Rectal smooth muscle tissue (tissue), 1 donor: ENCODE results near the gene RAB6A.

Experiments
- H3K27ac ChIP-seq: one replicate; pipeline ENCODE4 v1.7.0; 2013; ENCODE audit warnings: low read depth, low read length, inconsistent platforms
- H3K27me3 ChIP-seq: one replicate; pipeline ENCODE4 v1.7.0; 2013; ENCODE audit warnings: low read length; ENCODE audit not compliant: control insufficient read depth, insufficient read depth
- H3K36me3 ChIP-seq: one replicate; pipeline ENCODE4 v1.7.0; 2013; ENCODE audit warnings: low read length; ENCODE audit not compliant: control insufficient read depth, insufficient read depth
- H3K4me1 ChIP-seq: one replicate; pipeline ENCODE4 v1.7.0; 2013; ENCODE audit warnings: low read length; ENCODE audit not compliant: control insufficient read depth, insufficient read depth
- H3K4me3 ChIP-seq: one replicate; pipeline ENCODE4 v1.7.0; 2013; ENCODE audit warnings: low read length
- H3K9ac ChIP-seq: one replicate; pipeline ENCODE4 v1.7.0; 2013; ENCODE audit warnings: low read length

Gene RAB6A

DNA sequence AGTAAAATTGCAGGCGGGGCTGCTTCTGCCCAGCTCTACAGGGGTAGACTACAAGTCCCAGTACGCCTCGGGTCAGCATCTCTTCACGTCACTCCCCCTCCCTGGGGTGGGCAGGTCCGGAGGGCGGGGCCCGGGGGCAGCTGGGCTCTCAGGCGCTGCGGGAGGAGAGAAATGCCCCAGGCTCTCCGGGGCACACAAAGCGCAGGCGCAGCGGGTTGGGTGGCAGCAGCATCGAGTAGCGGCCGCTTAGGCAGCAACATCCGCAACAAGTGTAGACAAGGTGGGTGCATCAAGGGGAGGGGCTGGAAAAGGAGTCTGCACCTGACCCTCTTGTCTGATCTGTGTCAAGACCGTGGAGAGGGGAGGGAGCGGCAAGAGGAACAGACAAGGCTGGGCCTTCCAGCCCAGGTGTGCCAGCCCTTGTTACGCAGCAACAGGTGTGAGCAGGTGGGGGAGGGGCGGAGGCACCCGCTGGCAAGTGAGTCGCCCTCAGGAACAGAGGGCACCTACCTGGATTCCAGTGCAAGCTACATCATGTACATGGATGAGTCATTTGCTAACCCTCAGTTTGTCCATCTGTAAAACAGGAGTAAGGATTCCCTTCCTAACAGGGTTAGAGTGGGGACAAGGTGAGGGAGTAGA lies 113.3 kb downstream of the RAB6A start:
- no peaks in the 10 kb centered on the region for H3K4me1 ChIP-seq
- peak overlapping the region; percentile 62 for H3K4me3 ChIP-seq
- no peak overlapping the region for H3K27ac ChIP-seq
- no peak overlapping the region for H3K9ac ChIP-seq
- H3K27me3 ChIP-seq, result no peaks in the 10 kb centered on the region
- H3K36me3 ChIP-seq, result no peaks in the 10 kb centered on the region

DNA sequence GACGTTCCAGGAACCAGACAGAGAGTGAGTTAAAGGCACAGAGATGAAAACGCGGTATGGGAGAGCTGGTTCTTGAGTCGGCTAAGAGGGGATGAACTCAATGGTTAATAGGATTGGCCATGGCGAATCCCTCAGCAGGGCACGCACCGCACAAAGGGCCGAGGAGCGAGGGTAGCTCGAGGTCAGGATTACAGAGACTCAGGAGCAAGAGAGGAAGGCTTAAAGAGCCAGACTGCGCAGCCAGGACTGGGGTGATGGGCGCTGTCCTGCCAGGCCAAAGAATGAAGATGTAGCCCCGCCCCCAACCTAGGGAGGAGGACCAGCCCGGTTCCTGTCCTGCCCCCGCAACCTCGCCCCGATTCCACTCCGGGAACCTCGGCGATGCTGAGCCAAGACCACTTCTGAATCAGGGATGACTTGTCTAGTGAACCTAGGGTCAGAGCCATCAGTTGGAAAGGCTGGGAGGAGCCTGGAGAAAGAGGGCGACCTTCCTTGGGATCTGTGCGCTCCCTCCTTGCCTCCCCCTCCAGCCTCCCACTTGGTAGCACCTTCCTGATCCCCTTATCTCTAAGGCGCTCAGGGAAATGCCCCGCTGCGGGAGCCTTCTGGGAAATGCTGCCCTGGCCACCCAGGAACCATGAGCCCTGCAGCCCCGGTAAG lies 114.8 kb downstream of the RAB6A start, which contains the start of gene PLEKHB1:
Gene PLEKHB1 (plus strand): TSS at position 610 of the 660 bp plus-strand sequence. CDS start 28 bp downstream, at position 638.
- Histone ChIP-seq H3K9ac (no peak within 1 kb of the TSS), H3K4me1 (no peaks in the 10 kb centered on the region), H3K27me3 (no peaks in the 10 kb centered on the region), H3K27ac (no peak within 1 kb of the TSS), H3K36me3 (no peaks in the 10 kb centered on the region), H3K4me3 (no peak within 1 kb of the TSS)

DNA sequence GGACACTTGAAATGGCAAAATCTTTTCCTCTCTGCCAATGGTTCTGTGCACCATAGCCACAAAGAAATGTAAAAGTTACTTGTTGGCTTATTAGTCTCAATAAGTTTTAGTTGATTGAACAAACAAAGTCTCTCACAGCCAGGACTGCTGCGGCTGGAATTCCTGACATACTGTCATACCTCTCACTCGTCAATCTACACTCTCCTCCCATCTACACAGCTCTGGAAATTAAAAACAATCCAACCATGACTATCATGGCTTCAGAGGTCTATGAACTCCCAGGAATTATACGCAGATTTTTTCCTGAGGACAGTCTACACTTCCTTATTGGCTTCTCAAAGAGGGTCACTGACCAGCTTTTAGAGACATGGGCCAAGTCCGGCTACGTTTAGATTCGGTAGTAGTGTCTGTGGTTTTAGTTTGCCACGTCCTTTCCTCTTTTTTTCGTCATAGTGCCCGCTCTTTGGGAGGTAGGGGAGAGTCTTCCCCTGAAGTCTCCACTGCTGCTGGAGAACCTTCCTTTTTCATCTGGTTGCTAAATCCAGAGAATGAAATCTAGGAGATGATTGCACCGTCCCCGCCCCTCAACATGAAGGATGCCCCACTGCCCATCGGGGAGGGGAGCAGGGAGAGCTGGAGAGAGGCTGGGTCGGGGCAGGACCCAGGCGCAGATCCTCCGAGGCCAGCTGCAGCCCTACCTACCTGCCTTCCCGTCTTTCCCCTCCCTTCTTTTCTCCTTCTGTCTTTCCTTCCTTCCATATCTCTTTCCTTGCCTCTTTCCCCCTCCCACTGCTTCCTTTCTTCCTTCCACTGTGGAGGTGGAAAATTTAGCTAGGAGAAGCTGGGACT lies 115.5 kb downstream of the RAB6A start:
- no peak overlapping the region for H3K4me3 ChIP-seq
- H3K27me3 ChIP-seq, result no peaks in the 10 kb centered on the region
- no peak overlapping the region for H3K9ac ChIP-seq

DNA sequence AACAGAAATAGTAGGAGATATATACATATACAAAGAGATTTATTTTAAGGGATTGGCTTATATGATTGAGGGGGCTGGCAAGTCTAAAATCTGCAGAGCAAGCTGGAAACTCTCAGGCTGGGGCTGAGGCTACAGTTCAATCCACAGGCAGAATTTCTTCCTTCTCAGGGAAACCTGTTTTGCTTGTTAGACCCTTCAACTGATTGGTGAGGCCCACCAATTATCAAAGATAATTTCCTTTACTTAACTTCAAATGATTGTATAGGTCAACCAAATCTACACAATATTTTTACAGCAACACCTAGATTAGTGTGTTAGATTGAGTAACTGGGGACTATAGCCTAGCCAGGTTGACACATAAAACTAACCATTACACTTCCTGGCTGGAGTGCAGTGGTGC lies 119.2 kb downstream of the RAB6A start:
- Histone ChIP-seq H3K4me3 (no peak overlapping the region), H3K4me1 (no peaks in the 10 kb centered on the region)

More for the DNA sequence above, 115.5 kb downstream of the RAB6A start:
- Histone ChIP-seq H3K27ac (no peak overlapping the region), H3K4me1 (no peaks in the 10 kb centered on the region), H3K36me3 (no peaks in the 10 kb centered on the region)

DNA sequence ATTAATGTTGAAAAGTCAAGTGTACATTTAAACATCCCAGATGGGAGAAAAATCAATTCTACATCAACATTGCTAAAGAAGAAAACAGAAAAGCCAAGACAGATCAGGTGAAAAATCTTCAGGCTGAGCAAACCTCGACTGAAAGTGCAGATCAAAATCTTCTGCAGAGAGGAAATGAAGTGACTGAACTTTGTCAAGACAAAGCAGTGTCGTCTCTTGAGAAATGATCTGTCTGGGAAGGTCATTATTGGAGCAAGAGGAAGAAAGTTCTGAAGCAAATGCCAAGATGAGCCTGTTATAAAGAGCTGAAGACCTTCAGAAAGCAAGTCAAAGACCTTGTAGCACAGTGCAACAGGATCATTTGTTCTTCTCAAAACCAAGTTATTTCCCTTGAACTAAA lies 120.3 kb downstream of the RAB6A start:
- no peak overlapping the region for H3K4me3 ChIP-seq
- H3K4me1 ChIP-seq, result no peaks in the 10 kb centered on the region
- H3K27ac ChIP-seq, result no peak overlapping the region
- no peaks in the 10 kb centered on the region for H3K36me3 ChIP-seq
- no peaks in the 10 kb centered on the region for H3K27me3 ChIP-seq
- no peak overlapping the region for H3K9ac ChIP-seq

More for the DNA sequence above, 119.2 kb downstream of the RAB6A start:
- no peaks in the 10 kb centered on the region for H3K27me3 ChIP-seq
- no peak overlapping the region for H3K27ac ChIP-seq
- H3K36me3 ChIP-seq, result no peaks in the 10 kb centered on the region
- H3K9ac ChIP-seq, result no peak overlapping the region

DNA sequence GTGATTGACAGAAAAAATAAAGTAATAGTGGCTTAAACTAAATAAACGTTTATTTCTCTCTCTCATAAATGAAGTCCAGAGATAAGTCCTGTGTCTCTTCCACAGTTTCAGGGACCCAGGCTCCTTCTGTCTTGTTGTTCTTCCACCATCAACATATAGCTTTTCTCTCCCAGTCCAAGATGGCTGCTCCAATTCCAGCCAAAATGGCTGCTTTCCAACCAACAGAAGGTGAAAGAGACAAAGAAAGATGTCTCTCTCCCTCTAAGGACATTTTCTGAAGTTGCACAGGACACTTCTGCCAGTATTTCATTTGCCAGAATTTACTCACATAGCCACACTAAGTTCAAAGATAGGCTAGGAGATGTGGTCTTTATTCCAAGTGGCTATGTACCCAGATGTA lies 123.9 kb downstream of the RAB6A start:
- no peaks in the 10 kb centered on the region for H3K36me3 ChIP-seq
- H3K27me3 ChIP-seq, result no peaks in the 10 kb centered on the region
- H3K9ac ChIP-seq, result no peak overlapping the region
- no peak overlapping the region for H3K4me3 ChIP-seq
- no peak overlapping the region for H3K27ac ChIP-seq
- H3K4me1 ChIP-seq, result no peaks in the 10 kb centered on the region

DNA sequence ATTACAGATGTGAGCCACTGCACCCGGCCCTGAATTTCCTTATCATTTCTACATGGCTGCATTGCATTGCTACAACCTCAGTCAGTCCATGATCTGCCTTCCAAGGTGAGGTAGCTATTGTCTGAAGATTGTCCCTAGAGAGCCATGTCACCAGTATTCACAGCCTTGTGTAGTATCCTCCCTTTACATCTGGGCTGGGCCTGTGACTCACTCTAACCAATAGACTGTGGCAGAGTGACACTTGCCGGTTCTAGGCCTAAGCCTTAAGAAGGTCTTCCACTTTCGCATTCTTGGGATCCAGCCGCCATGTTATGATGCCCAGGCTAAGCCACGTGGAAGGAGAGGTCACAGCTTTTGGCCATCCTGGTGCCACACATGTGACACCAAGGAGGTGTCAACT lies 124.6 kb downstream of the RAB6A start:
- Histone ChIP-seq H3K4me3 (no peak overlapping the region), H3K4me1 (no peaks in the 10 kb centered on the region), H3K27ac (no peak overlapping the region), H3K9ac (no peak overlapping the region), H3K27me3 (no peaks in the 10 kb centered on the region), H3K36me3 (no peaks in the 10 kb centered on the region)

DNA sequence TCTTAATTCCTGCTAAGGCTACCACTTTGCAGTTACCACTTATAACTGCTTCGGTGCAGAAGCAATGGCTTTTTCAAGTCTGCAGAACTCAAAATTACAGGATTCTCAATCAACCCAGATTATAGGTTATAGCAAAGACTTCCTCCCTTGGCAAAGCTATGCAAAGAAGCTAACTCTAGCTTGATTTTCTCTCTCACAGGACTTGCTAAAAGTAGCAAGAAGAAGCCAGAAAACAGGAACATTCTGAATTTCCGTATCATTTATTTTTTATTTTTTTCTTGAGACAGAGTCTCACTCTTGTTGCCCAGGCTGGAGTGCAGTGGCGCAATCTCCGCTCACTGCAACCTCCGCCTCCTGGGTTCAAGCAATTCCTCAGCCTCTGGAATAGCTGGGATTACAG lies 125.2 kb downstream of the RAB6A start:
- Histone ChIP-seq H3K36me3 (no peaks in the 10 kb centered on the region), H3K9ac (no peak overlapping the region), H3K4me3 (no peak overlapping the region), H3K27ac (no peak overlapping the region), H3K4me1 (no peaks in the 10 kb centered on the region), H3K27me3 (no peaks in the 10 kb centered on the region)

DNA sequence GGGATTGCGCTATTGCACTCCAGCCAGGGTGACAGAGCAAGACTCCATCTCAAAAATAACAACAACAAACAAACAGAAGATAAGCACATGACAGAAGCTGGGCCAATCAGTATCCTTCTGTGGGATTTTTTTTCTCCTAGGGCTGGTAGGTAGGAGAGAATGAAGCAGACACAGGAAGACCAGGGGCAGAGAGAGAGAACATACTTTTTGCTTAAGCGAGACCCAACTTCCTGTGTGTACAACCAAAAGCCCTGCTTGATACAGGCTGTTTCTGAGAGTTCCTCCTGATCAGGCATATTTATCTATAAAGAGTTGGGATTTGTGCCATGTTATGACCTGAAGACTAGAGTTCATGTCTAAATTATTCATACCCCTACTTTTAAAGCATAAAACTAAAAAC lies 126.9 kb downstream of the RAB6A start:
- Histone ChIP-seq H3K9ac (no peak overlapping the region), H3K36me3 (no peaks in the 10 kb centered on the region), H3K27ac (no peak overlapping the region), H3K4me1 (no peaks in the 10 kb centered on the region), H3K27me3 (no peaks in the 10 kb centered on the region), H3K4me3 (no peak overlapping the region)

DNA sequence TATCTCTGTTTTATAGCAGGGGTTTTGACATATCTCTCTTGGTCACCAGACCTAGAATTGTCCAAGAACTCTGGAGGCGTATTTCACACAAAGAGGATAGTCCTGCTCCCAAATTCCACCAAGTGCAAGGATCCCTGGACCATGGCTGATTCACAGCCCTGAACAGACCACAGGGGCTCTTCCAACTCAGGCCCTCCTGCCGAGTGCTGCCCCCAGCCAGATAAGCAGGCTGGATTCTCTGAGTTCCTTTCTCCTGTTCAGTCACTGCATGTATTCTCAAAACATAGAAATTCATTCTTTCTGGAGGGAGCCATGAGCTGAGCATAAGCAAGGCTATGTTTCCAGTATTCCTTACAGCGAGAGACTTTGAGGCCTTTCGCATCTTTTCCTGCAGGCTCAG lies 127.9 kb downstream of the RAB6A start:
- no peak overlapping the region for H3K4me3 ChIP-seq
- H3K4me1 ChIP-seq, result no peaks in the 10 kb centered on the region
- no peak overlapping the region for H3K9ac ChIP-seq
- no peak overlapping the region for H3K27ac ChIP-seq
- H3K36me3 ChIP-seq, result no peaks in the 10 kb centered on the region
- H3K27me3 ChIP-seq, result no peaks in the 10 kb centered on the region

DNA sequence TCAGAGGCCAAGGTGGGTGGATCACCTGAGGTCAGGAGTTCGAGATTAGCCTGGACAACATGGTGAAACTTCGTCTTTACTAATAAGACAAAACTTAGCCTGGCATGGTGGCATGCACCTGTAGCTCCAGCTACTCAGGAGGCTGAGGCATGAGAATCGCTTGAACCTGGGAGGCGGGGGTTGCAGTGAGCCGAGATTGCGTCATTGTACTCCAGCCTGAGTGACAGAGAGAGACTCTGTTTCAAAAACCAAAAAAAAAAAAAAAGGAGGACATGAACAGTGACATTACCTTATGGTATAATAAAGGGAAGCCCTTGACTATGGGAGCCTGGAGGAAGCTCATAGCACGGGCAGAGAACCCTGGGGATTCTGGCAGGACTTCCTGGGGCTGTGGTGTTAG lies 131.0 kb downstream of the RAB6A start:
- Histone ChIP-seq H3K27me3 (no peaks in the 10 kb centered on the region), H3K36me3 (no peaks in the 10 kb centered on the region), H3K9ac (no peak overlapping the region), H3K27ac (no peak overlapping the region), H3K4me1 (no peaks in the 10 kb centered on the region), H3K4me3 (no peak overlapping the region)

DNA sequence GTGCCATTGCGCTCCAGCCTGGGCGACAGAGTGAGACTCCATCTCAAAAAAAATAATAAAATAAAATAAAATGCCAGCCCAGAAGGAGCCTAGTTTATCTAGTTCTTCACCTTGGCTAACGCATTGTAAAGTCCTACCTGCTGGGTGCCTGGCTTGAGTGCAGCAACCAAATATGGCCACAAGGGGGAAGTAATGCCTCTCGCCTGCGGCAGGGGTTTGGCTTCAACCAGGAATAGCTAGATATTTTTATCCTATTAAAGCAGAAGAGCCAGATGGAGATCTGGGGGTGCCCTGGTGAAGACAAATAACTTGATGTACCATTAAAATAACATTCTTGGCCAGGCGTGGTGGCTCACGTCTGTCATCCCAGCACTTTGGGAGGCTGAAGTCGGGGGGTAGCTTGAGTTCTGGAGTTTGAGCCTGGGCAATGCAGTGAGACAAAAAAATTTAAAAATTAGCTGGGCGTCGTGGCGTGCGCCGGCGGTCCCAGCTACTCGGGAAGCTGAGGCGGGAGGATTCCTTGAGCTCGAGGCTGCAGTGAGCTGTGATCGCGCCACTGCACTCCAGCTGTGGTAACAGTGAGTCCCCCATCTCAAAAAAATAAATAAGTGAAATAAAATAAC lies 135.1 kb downstream of the RAB6A start:
- Histone ChIP-seq H3K4me1 (no peaks in the 10 kb centered on the region), H3K4me3 (no peak overlapping the region), H3K27me3 (no peaks in the 10 kb centered on the region), H3K9ac (no peak overlapping the region), H3K27ac (no peak overlapping the region), H3K36me3 (no peaks in the 10 kb centered on the region)
